Putamen (tissue), 1 donor: ENCODE data around the gene STIM1.

Experiments used
- DNase-seq: peaks from one replicate; pipeline ENCODE4 v3.0.0-alpha.2; 2016; ENCODE audit warnings: low spot score

Gene STIM1

DNA sequence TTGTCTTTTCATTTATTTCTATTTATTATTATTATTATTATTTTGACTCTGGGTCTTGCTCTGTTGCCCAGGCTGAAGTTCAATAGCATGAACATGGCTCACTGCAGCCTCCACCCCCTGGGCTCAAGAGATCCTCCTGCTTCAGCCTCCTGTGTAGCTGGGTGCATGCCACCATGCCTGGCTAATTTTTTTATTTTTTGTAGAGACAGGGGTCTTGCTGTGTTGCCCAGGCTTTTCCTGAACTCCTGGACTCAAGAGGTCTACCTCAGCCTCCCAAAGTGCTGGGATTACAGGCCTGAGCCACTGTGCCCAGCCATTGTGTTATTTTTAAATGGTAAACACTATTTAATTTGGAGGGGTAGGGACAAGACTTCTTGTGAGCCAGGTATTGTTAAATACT, 215.9 kb downstream of the STIM1 start:
- no peak for DNase-seq

DNA sequence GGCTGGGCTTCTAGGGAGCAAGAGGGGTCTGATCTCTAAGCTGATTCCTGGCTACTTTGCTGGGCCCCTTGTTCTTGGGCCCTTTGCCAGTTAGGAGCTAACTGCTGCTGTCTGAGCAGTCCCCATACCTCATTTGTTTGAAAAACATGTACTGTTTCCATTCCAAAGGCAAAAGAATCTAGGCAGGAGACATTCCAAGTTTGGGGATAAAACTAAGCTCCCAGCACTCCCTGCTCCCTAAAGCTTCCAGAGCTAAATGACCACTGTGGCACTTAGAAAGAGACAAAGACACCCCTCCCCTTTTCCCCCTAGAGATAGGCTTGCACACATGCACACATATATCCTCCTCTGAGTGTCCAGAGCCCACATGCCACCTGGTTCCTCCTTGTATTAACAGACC, 216.4 kb downstream of the STIM1 start:
- no peak for DNase-seq

DNA sequence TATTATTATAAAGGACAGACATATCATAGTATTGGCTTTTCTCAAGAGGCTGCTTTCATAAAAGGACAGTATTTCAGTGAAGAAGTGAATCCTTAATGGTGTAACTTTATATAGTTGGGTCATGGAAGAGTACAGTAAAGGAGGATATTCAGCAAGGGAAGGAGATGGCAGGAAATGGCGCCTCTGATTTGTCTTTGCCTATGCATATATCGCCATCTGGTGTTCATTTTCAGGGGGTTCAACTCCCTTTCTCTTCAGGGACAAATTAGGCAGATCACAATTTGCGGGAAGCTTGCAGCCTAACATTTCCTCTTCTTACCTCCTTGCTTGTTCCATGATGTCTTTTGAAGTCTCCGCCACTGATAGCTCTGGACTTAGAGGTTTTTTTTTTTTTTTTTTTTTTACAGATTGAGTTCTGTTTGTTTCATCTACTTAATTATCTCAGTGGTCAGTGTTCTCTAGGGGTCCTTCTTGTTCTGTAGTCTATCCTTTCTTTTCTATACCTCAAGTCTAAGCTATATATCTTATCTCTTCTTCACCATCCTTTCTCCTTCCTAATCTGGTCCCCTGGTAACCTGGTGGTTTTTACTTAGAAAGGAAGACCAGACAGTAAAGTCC, 217.3 kb downstream of the STIM1 start:
- peak; percentile 79 for DNase-seq

DNA sequence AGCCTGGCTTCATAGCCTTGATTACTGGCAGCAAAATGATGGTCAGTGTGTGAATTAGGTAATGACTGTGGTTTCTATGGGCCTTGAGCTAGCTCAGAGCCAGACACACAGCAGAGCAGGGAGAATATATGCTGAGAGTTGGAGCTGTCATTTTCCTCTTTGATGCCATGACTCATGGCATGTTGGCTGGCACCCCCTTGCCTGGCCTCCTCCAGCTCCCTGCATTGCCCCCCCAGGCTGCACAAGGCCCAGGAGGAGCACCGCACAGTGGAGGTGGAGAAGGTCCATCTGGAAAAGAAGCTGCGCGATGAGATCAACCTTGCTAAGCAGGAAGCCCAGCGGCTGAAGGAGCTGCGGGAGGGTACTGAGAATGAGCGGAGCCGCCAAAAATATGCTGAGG, 218.8 kb downstream of the STIM1 start:
- no peak for DNase-seq

- DNase-seq: no peak
These were observed 221.3 kb downstream of the STIM1 start for GRCh38 chr11:4076774-4077173.

GRCh38 chr11:4083198-4083597, 227.7 kb downstream of the STIM1 start:
- DNase-seq: no peak

- DNase-seq: no peak
These were observed 229.1 kb downstream of the STIM1 start for GRCh38 chr11:4084406-4085125.

GRCh38 chr11:4085575-4085974, 230.1 kb downstream of the STIM1 start:
- DNase-seq: no peak

DNA sequence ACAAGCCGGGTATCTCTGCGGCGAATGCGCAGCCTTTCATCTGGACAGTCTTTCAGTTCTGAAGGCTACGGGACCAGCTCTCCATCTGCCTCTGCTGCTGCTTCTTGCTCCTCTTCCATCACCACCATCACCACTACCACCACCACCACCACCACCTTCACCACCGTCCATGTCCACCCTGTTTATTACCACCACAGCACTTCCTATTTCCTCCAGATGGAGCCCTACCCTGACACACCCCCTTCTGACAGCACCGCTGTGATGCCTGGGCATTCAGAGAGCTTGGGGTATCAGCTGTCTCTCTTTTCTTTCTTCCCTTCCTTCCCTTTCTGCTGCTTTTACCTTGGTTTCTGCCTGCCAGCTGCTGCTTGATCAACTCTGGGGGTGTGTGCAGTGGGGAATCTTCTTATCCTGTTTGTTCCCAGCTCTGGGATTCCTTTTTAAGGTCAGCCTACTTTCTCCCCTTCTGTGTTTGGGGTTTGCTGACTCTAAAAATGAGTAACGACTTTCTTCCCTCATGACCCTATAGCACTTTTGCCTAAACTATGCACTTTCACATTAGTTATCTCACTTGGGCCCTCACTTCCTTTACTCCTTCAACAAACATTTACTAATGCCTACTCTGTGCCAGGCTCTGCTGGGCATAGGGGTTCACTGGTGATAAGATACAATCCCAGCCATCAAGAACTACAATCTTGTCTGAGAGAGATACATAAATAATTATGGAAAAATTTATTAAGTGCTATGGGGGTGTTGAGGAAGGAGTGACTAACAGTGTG, 231.3 kb downstream of the STIM1 start:
- DNase-seq: no peak

- no peak for DNase-seq
These were observed 232.1 kb downstream of the STIM1 start for GRCh38 chr11:4087551-4087950.

- no peak for DNase-seq
These were observed 234.8 kb downstream of the STIM1 start for GRCh38 chr11:4090258-4090657.

DNA sequence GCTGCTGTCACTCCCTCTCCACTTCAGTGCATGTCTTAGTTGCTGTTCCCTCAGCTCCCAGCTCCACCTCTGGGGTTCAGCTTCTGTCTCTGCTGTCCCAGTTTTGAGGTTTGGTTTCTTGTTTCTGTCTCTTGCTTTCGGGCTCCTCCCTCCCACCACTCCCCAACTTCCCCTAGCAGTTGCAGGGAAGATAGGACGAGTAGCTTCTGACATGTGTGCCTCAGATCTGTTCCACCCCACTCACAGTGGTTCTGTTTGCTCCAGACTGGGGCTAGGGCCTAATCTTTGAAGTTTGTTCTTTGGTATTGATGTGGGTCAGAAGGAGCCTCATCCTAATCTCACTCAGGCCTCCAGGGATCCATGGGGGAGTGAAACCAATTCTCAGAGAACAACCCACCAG, 236.6 kb downstream of the STIM1 start:
- DNase-seq: no peak

- no peak for DNase-seq
These were observed 238.3 kb downstream of the STIM1 start for GRCh38 chr11:4093519-4094347.

- DNase-seq: peak; percentile 97
These were observed 239.2 kb downstream of the STIM1 start, which contains the start of gene RRM1 for GRCh38 chr11:4094348-4095291. RRM1 (plus strand) TSS chr11:4094799; CDS start chr11:4095013, 214 bp downstream.

DNA sequence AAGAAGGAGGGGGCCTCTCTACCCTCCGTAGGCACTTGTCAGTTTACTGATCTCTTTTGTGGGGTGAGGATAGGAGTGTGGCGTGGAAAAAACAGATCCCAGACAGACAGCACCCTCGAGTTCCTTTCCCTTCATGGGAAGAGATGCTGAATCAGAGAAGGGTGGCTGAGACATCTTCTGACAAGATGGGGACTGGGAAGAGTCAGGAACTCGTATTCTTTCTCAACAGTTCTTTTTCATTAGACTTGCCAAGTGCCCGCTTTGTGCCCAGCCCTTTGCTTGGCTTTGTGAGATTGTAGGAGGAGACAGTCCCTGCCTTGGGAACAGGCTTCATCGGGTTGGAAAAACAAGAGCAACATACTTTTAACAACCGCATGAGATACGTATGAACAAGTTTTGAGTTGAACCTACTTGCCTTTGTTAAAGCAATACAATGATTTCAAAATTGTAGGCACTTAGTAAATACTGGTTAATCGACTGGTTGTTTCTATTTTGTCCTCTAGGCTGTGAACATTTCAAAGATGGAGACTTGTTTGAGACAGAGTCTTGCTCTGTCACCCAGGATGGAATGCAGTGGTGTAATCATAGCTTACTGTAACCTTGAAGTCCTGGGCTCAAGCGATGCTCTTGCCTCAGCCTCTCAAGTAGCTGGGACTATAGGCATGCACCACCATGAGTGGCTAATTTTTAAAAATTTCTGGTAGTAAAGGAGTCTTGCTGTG, 240.2 kb downstream of the STIM1 start:
- DNase-seq: no peak

GRCh38 chr11:4098026-4098621, 242.7 kb downstream of the STIM1 start:
- no peak for DNase-seq

- no peak for DNase-seq
These were observed 247.2 kb downstream of the STIM1 start for GRCh38 chr11:4102711-4103110.

- DNase-seq: no peak
These were observed 247.8 kb downstream of the STIM1 start for GRCh38 chr11:4103269-4103668.

DNA sequence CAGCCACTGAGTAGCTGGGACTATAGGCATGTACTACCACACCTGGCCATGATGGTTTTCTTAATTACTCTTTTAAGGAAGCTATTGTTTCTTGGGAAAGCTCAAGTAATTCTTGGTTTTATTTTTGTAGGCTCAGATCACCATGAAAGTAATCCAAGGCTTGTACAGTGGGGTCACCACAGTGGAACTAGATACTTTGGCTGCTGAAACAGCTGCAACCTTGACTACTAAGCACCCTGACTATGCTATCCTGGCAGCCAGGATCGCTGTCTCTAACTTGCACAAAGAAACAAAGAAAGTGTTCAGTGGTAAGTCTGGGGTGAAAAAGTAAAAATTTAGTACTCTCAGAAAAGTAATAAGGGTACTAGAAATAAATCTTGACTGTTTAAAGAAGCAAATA, 250.5 kb downstream of the STIM1 start:
- DNase-seq: no peak

DNA sequence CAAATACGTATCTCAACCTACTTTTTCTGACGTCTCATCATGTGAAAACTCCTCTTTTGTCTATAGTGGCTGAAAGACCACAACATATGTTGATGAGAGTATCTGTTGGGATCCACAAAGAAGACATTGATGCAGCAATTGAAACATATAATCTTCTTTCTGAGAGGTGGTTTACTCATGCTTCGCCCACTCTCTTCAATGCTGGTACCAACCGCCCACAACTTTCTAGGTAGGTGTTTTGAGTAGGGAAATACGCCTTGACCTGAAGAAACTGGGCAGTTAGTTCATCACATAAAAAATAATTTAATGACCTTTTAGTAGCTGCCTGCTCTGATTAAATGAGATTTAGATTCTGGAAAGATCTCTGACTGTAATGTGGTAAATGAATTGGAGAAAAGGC, 256.4 kb downstream of the STIM1 start:
- DNase-seq: no peak
